Ishikawa (cell line): ENCODE data around the gene F9.

ENCODE experiments used
- CEBPB ChIP-seq: IDR thresholded peaks from 2 replicates; pipeline ENCODE4 v1.6.1; 2012
- EP300 ChIP-seq: IDR thresholded peaks from 2 replicates; pipeline ENCODE4 v1.6.1; 2012; ENCODE audit warnings: borderline replicate concordance
- MAX ChIP-seq: IDR thresholded peaks from 2 replicates; pipeline ENCODE4 v1.6.1; 2012
- RAD21 ChIP-seq: IDR thresholded peaks from 2 replicates; pipeline ENCODE4 v1.6.1; 2012; ENCODE audit warnings: low read depth
- TAF1 ChIP-seq: IDR thresholded peaks from 2 replicates; pipeline ENCODE4 v1.6.1; 2012; ENCODE audit warnings: low read depth, mild to moderate bottlenecking

GRCh38 chrX:139566981-139567380, 36.4 kb downstream of the F9 start:
- TF ChIP-seq RAD21 = no peak
- no peak for TF ChIP-seq EP300
- TF ChIP-seq MAX = no peak
- no peak for TF ChIP-seq TAF1
- TF ChIP-seq CEBPB = no peak
